Measurements from ENCODE around the gene PPARD. TPM values are rescaled to one million over a fixed set of nuclear protein-coding genes. Genes with fewer than 3 reads are reported as not detected.
A peak's percentile ranks its signal among the peaks of the same experiment; 100 is the strongest.
"Not testable (repeated sequence)": the region's sequence is repeated elsewhere in the genome, so short reads cannot be mapped to it uniquely, and the experiment has no call there.

The PPARD gene
- polyA plus RNA-seq, 4 donors, result 20.5 to 30.5 (median 26.6) TPM

GRCh38 chr6:35432291-35432690, 89.9 kb downstream of the PPARD start:
- DNase-seq (ENCODE audit: low read depth in 4 of 4, low spot score in 2 of 4), result no peak

GRCh38 chr6:35432702-35433101, 90.3 kb downstream of the PPARD start:
- DNase-seq (ENCODE audit: low read depth in 4 of 4, low spot score in 2 of 4), result not testable (repeated sequence)

DNA sequence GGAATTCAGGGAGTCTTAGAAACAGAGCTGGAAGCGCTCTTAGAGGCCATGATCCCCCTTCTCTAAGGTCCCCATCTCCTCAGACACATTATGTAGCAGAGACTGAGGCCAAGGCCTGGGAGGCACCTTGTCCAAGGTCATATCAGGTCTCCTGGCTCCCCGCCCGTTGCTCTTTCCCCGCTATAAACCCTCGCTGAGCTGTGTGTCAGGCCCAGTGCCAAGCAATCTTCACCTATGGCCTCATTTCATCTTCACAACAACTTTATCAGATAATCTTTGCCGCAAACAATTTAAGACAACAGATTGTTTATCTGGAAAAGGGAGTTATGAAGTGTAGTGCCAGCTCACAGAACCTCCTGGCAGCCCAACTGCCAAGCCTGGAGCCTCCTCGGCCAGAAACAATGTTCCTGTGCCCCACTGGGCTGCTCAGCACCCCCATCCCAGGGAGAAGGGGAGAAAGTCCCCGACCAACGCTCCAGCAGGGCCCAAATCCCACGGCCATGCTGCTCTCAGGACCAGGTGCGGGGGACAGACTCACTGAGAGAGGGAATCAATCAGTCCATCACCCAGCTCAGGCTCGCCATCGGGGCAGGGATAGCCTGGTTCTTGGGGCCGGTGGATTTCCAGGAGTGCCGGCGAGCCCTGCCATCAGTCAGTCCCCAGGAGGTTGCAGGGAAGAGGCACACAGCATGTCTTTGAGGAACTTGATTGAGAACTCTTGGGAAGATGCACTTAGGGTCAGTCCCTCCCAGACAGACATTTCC, 92.9 kb downstream of the PPARD start:
- no peak for DNase-seq (ENCODE audit: low read depth in 4 of 4, low spot score in 2 of 4)

GRCh38 chr6:35436071-35436857, 93.9 kb downstream of the PPARD start:
- DNase-seq (ENCODE audit: low read depth in 4 of 4, low spot score in 2 of 4), result no peak

DNA sequence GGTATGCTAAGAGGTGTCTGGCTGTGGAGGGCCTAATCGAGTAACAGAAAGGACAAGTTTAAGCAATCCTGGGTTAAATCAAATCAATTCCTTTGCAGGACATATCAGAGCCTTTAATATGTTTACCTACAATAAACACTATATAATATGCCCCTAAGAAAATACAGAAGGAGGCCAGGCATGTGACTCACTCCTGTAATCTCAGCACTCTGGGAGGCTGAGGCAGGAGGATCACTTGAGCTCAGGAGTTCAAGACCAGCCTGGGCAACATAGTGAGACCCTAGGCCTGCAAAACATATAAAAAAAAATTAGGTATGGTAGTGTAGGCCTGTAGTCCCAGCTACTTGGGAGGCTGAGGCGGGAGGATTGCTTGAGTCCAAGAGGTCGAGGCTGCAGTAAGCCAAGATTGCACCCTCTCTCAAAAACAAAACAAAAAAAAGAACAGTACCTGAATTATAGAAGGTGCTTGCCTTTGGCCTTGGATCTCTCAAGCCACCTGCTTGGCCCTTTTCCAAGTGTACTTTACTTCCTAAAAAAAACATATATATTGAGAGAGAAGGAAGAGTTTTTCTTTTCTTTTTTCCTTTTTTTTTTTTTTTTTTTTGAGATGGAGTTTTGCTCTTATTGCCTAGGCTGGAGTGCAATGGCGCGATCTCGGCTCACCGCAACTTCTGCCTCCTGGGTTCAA, 96.2 kb downstream of the PPARD start:
- not testable (repeated sequence) for DNase-seq (ENCODE audit: low read depth in 4 of 4, low spot score in 2 of 4)

GRCh38 chr6:35439308-35439707, 97.0 kb downstream of the PPARD start:
- DNase-seq (ENCODE audit: low read depth in 4 of 4, low spot score in 2 of 4), result no peak

- DNase-seq (ENCODE audit: low read depth in 4 of 4, low spot score in 2 of 4), result no peak
Observed at GRCh38 chr6:35441205-35441604, 98.8 kb downstream of the PPARD start.

GRCh38 chr6:35441642-35442041, 99.3 kb downstream of the PPARD start:
- DNase-seq (ENCODE audit: low read depth in 4 of 4, low spot score in 2 of 4), result no peak

DNA sequence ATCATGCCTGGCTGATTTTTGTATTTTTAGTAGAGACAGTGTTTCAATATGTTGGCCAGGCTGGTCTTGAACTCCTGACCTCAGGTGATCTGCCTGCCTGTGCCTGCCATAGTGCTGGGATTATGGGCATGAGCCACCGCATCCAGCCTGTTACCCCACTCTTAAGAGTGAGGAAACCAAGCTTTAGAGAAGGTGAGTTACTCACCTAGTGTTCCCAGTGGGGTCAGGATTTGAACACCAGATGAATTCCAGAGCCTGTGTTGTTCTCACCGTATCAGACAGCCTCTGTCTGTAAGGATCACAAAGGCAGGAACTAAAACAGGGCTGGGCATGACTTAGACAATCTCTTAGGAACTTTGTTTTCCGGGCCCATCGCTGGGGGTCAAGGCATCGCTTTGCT, 100.3 kb downstream of the PPARD start:
- no peak for DNase-seq (ENCODE audit: low read depth in 4 of 4, low spot score in 2 of 4)

DNA sequence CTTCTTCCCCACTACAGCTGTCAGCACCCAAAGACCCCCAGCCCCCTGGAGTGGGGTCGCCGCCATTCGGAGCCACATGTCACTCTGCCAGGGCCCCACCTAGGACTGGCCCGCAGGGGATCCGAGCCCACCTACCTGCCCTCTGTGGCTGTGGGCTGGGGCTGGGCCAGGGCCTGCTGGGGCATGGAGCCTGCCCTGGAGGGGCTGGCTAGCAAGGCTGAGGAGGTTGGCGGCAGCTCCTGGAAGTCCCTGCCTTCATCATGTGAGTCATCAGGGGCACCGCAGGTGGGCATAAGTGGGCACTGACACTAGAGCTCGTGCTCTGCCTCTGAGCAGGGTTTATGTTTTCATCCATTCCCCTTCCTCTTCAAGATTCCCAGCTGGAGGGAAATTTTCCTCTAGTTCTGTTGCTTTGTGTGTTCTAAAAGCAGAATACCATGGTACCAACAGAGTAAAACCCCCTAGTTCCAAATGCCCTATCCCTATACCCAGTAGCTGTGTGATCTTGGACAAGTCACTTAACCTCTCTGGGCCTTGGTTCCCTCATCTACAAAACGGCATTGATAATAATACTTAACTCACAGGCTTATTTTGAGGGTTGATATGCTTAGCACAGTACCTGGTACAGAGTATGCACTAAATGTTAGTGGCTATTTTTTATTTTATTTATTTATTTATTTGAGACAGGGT, 101.1 kb downstream of the PPARD start:
- DNase-seq (ENCODE audit: low read depth in 4 of 4, low spot score in 2 of 4), result no peak

DNA sequence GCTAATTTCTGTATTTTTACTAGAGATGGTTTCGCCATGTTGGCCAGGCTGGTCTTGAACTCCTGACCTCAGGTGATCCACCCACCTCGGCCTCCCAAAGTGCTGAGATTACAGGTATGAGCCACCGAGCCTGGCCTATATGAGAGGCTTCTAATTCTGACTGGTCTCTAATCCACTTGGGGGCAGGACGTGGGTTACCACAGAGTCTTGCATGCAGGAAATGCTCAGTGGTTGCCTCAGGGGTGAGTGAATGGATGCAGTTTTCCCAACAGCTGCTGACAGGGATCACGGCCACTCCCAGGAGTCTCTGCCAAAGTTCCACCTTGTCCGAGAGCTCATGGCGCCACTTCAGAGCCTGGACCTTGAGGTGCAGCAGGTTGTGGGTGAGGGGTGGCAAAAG, 103.3 kb downstream of the PPARD start:
- no peak for DNase-seq (ENCODE audit: low read depth in 4 of 4, low spot score in 2 of 4)

DNA sequence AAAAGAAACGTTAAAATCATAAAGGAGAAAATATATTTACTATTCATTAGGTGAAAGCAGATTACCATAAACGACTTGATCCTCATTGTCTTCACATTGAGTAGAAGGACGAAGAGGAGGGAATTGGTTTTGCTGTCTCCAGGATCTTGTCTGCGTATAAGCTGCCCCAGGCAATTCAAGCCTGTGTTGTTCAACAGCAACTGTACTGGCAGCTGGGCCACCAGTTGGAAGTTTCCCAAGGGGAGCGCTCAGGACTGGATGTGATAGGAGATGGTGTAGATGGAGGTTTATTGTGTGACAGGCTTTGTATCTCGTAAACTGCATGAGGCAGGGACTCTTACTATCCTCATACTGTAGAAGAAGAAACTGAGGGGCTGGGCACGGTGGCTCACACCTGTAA, 105.8 kb downstream of the PPARD start:
- no peak for DNase-seq (ENCODE audit: low read depth in 4 of 4, low spot score in 2 of 4)

GRCh38 chr6:35449287-35449881, 107.0 kb downstream of the PPARD start:
- DNase-seq (ENCODE audit: low read depth in 4 of 4, low spot score in 2 of 4), result peak in 1 of 4 donors; percentile 62

- DNase-seq (ENCODE audit: low read depth in 4 of 4, low spot score in 2 of 4), result no peak
Observed at GRCh38 chr6:35451354-35452182, 109.2 kb downstream of the PPARD start.

GRCh38 chr6:35452183-35453090, 110.1 kb downstream of the PPARD start, which contains the start of gene FANCE:
FANCE (plus strand) TSS chr6:35452338; CDS start chr6:35452546, 208 bp downstream.
- DNase-seq (ENCODE audit: low read depth in 4 of 4, low spot score in 2 of 4), result peak in 3 of 4 donors; percentile 82 to 91 (median 89)

DNA sequence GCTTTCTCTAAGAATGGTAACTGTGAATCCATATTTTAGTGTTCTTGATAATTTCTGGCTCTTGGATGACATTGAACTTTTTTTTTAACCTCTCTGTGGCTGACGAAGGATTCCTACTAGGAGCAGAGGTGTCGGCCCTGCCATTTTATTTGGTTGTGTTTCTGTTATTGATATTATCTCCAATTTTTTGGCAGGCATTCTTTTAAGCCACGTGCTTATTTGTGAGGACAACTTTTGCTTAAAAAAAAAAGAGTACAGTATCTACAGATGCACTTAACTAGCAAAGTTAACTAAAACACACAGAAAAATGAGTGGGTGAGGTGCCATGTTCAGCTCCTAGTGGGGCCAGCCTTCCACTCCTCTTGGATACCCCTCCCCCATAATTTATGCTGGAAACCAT, 110.9 kb downstream of the PPARD start:
- DNase-seq (ENCODE audit: low read depth in 4 of 4, low spot score in 2 of 4), result no peak

GRCh38 chr6:35454391-35455110, 112.2 kb downstream of the PPARD start:
- no peak for DNase-seq (ENCODE audit: low read depth in 4 of 4, low spot score in 2 of 4)

- no peak for DNase-seq (ENCODE audit: low read depth in 4 of 4, low spot score in 2 of 4)
Observed at GRCh38 chr6:35457907-35458306, 115.5 kb downstream of the PPARD start.
